Measurements from ENCODE around the gene PSMA8. TPM values are rescaled to one million over a fixed set of nuclear protein-coding genes. Genes with fewer than 3 reads are reported as not detected.

PSMA8 gene
- total RNA-seq, 1 experiment from 2014 or later: not detected

GRCh38 chr18:26185267-26185666 is 51.6 kb downstream of the PSMA8 start:
- no peak overlapping the region for H3K27ac ChIP-seq
- no peaks in the 10 kb centered on the region for H3K79me2 ChIP-seq (ENCODE audit: low read depth)
- H3K36me3 ChIP-seq (ENCODE audit: low read depth): no peaks in the 10 kb centered on the region
- no TSS peak for BruUV-seq (replicated peaks)
- POLR2A ChIA-PET (ENCODE audit: unreplicated experiment): no interaction called here
- H2AFZ ChIP-seq: no peak overlapping the region
- no peak overlapping the region for H3K4me3 ChIP-seq
- H3K9me3 ChIP-seq (ENCODE audit: insufficient read depth, low read depth): no peaks in the 10 kb centered on the region
- CTCF ChIA-PET: no interaction called here
- H4K20me1 ChIP-seq (ENCODE audit: insufficient read depth): no peaks in the 10 kb centered on the region
- peak; percentile 37; the same call in 1 of the 2 replicates for TF ChIP-seq CTCF (conservative IDR thresholded peaks at IDR 0.05)
- TF ChIP-seq EZH2 (IDR thresholded peaks at IDR 0.05; ENCODE audit: low read depth): no peak
- intact Hi-C loops (cut with micrococcal nuclease; ENCODE audit: unreplicated experiment): no loop called here
- no peaks in the 10 kb centered on the region for H3K27me3 ChIP-seq (ENCODE audit: insufficient read depth, low read depth)
- H3F3A ChIP-seq (ENCODE audit: insufficient read depth, low read depth): no peaks in the 10 kb centered on the region
- H3K4me2 ChIP-seq: no peak overlapping the region
- DNase-seq: no peak
- no peaks in the 10 kb centered on the region for H3K4me1 ChIP-seq (replicated peaks; ENCODE audit: insufficient read depth)
- no peaks in the 10 kb centered on the region for H3K9me2 ChIP-seq (ENCODE audit: insufficient read depth)

GRCh38 chr18:26190506-26190905 is 56.8 kb downstream of the PSMA8 start:
- H3K4me2 ChIP-seq: no peak overlapping the region
- H3K9me3 ChIP-seq (ENCODE audit: insufficient read depth, low read depth): no peaks in the 10 kb centered on the region
- DNase-seq: no peak
- no peaks in the 10 kb centered on the region for H3K9me2 ChIP-seq (ENCODE audit: insufficient read depth)
- H3F3A ChIP-seq (ENCODE audit: insufficient read depth, low read depth): no peaks in the 10 kb centered on the region
- no TSS peak for BruUV-seq (replicated peaks)
- H3K4me1 ChIP-seq (replicated peaks; ENCODE audit: insufficient read depth): no peaks in the 10 kb centered on the region
- intact Hi-C loops (cut with micrococcal nuclease; ENCODE audit: unreplicated experiment): no loop called here
- no peaks in the 10 kb centered on the region for H4K20me1 ChIP-seq (ENCODE audit: insufficient read depth)
- no peak overlapping the region for H2AFZ ChIP-seq
- no peaks in the 10 kb centered on the region for H3K79me2 ChIP-seq (ENCODE audit: low read depth)
- H3K27me3 ChIP-seq (ENCODE audit: insufficient read depth, low read depth): no peaks in the 10 kb centered on the region
- no peak for TF ChIP-seq EZH2 (IDR thresholded peaks at IDR 0.05; ENCODE audit: low read depth)
- no peak for TF ChIP-seq CTCF (conservative IDR thresholded peaks at IDR 0.05)
- CTCF ChIA-PET: no interaction called here
- POLR2A ChIA-PET (ENCODE audit: unreplicated experiment): no interaction called here
- no peak overlapping the region for H3K4me3 ChIP-seq
- no peaks in the 10 kb centered on the region for H3K36me3 ChIP-seq (ENCODE audit: low read depth)
- no peak overlapping the region for H3K27ac ChIP-seq

GRCh38 chr18:26192233-26192632 is 58.6 kb downstream of the PSMA8 start:
- no peaks in the 10 kb centered on the region for H3K79me2 ChIP-seq (ENCODE audit: low read depth)
- no peaks in the 10 kb centered on the region for H3K27me3 ChIP-seq (ENCODE audit: insufficient read depth, low read depth)
- no peak overlapping the region for H3K4me3 ChIP-seq
- H2AFZ ChIP-seq: no peak overlapping the region
- no peaks in the 10 kb centered on the region for H3K9me2 ChIP-seq (ENCODE audit: insufficient read depth)
- no peak for DNase-seq
- H3F3A ChIP-seq (ENCODE audit: insufficient read depth, low read depth): no peaks in the 10 kb centered on the region
- BruUV-seq (replicated peaks): no TSS peak
- no peak overlapping the region for H3K27ac ChIP-seq
- no peaks in the 10 kb centered on the region for H3K4me1 ChIP-seq (replicated peaks; ENCODE audit: insufficient read depth)
- no peaks in the 10 kb centered on the region for H3K9me3 ChIP-seq (ENCODE audit: insufficient read depth, low read depth)
- intact Hi-C loops (cut with micrococcal nuclease; ENCODE audit: unreplicated experiment): no loop called here
- H4K20me1 ChIP-seq (ENCODE audit: insufficient read depth): no peaks in the 10 kb centered on the region
- no peaks in the 10 kb centered on the region for H3K36me3 ChIP-seq (ENCODE audit: low read depth)
- no peak overlapping the region for H3K4me2 ChIP-seq
- TF ChIP-seq EZH2 (IDR thresholded peaks at IDR 0.05; ENCODE audit: low read depth) (no peak), CTCF (conservative IDR thresholded peaks at IDR 0.05) (no peak)
- ChIA-PET CTCF (no interaction called here), POLR2A (ENCODE audit: unreplicated experiment) (no interaction called here)
